HG03060 (cell line): ENCODE results near the gene ECT2L.
"Not testable (repeated sequence)": the region's sequence is repeated elsewhere in the genome, so short reads cannot be mapped to it uniquely, and the experiment has no call there.

Experiments used
- ATAC-seq: cut with Tn5 transposase; IDR thresholded peaks from one replicate; pipeline ENCODE4 v1.9.1; 2021; ENCODE audit warnings: low read depth, moderate number of reproducible peaks; ENCODE audit not compliant: unreplicated experiment

ECT2L gene

DNA sequence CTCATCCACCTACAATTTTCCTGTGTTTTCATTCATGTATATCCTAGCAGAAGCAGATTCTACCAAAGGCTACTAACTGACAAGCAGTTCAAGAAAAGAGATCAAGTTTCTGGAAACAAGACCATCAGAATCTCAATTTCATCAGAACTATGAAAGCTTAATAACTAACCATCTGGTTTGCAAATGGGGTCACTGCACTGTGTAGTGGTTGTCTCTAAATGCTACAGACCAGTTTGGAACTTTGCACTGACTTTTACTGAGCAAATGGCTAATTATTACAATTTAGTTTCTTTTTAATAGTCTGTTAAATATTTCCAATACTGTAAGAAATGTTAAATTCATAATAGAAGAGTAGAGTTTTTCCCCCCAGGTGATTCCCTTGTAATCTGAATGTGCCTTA lies 127.7 kb downstream of the ECT2L start:
- ATAC-seq, result no peak

DNA sequence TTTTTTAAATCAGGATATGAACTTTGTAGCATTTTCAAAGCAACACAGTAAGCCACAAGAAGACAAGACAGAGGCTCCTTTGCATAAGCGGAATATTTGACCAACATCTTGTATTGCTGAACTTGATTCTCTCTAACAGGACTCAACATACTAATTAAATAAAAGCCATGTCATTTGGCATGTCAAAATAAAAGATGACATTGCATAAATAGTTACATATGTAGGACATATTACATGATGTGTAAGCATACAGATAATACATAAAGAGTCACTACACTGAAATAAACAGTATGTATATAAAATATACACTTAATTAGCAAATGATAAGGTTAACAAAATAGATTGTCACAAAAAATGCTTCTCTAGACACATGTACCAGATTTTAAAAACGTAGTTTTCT lies 129.9 kb downstream of the ECT2L start:
- no peak for ATAC-seq

DNA sequence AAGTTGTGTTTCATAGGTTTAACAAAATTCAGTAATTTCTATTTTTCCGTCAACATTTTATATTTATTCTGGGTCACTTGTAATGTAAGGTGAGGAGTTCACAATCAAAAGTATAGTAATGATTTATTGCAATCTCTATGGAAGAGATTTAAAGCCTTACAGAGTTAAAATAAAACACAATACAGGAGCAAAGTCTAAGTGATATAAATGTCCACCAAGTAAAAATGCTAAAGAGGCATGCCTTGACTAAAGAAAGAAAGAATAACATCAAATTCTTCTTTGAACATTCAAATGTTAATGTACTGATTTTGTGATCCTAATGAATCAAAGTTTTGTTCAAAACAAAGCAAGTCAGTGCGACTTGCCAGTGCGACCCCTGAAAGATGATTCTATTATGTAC lies 130.7 kb downstream of the ECT2L start:
- no peak for ATAC-seq

DNA sequence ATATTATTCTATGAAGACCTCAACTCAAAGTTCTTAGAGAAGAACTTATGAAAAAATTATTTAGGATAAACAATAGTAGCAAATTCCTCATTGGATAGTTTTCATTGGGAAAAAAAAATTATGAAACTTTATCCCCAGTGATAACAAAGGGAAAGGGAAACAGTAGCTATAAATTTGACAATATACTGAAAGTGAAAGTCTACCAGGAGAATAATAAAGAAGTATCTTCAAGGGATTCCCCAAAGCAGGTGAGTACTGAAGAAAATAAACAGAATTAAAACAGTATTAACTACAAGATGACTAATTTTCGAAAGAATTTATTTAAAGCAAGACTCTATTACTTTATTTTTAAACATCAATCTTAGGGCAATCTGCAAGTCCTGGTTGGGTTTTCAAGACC lies 135.8 kb downstream of the ECT2L start:
- no peak for ATAC-seq

DNA sequence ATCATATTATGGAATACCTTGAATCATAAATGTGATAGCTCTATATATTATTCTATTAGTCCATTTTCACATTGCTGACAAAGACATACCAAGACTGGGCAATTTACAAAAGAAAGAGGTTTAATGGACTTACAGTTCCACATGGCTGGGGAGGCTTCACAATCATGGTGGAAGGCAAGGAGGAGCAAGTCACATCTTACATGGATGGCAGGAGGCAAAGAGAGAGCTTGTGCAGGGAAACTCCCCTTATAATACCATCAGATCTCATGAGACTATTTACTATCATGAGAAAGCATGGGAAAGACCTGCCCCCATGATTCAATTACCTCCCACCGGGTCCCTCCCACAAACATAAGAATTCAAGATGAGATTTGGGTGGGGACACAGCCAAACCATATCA lies 141.0 kb downstream of the ECT2L start:
- not testable (repeated sequence) for ATAC-seq

DNA sequence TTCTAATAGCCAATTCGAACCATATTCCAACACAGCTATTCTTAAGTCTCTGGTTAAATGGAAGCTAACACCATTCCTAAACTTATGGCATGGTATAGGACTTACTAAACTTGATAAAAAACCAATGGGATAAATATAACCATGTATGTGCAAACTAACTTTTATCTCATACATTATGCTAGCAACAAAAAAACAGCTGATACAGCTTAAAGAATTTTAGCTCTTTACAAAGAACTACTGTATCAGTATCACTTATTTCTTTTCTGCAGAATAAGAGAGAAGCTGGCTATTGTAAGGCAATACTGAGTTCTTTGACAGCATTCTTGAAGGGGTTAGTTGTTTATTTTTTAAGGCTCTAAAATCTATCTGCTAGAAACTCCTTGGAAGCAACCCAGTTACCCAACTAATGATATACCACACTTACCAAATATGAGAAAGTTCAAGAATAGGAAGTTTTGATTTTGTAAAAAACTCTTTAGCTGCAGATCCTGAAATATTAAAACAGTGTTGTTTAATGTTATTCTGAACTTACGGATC lies 147.3 kb downstream of the ECT2L start:
- no peak for ATAC-seq

DNA sequence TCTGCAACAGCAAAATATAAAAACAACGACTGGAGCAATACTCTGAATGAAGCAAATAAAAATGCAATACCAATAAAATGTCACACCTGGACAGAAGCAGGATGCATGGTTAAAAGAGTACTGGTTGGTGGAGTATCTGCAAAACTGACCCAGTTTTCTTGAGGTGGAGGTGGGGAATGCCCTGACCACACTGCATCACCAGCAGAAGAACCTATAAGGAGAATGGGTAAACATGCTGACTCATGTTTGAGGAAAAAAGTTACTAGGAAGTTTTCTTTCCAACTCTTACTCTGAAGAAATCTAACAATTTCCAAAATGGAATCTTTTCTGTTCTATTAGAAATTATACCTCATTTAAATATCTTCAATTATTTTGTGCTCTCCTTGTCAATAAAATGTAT lies 148.5 kb downstream of the ECT2L start:
- ATAC-seq, result no peak

DNA sequence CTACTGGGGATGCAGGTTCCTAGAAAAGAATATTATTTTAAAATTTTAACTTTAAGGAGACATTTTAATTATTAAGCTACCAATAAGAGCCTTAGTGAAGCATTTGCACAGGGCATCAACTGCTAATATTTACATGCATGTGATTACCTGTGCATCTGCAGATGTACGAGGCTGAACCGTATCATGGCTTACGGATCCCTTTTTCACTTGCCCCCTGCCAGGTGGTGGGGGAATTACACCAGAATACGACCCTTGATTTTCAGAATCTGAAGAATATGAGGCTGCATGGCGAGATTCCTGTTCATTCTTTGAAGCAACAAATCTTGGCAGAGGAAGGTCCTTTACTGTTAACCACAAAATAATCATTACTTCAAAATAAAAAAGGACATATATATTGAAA lies 149.5 kb downstream of the ECT2L start:
- ATAC-seq, result no peak

DNA sequence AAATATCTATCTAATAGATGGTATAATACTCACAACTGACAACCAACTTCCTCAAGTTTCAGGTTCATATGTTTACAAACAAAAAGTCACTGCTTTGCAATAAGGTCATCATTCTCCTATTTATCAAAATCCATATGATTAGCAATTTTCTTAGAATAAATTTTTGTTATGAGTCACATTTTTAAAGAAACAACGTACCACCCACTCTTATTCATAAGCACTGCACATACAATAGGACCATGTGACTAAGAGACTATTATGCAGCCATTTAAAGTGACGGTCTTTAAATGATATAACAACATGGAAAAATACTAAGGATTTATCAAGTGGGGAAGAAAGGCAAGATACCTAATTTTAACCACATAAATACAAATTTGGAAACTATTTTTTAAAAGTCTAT lies 152.1 kb downstream of the ECT2L start:
- no peak for ATAC-seq

DNA sequence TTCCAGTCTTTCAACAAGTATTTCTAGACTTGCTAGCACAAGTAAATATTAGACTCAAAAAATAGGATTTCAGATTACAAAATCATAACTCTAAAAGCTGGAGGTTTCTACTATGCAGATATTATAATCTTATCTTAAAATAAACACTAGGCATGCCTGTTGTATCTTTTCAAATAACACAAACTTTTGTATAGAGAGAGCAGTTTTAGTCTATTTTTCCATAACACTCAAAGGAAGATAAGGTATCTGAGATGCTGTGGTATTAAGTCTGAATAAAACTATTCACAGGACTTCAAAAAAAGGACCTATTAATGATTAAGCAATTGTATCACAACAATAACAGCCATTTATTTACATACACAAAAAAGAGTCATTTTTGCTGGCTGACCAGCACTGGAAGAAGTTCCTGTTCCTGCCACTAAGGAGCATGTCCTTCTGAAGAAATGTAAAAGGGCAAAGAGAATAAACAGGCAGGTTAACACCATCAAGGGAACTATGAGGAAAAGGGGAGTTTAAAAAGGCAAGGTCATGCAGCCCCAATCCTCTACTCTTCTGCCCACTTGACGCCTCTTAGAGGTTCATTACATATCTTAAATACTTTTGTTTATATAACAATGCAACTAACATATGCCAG lies 152.8 kb downstream of the ECT2L start:
- no peak for ATAC-seq

DNA sequence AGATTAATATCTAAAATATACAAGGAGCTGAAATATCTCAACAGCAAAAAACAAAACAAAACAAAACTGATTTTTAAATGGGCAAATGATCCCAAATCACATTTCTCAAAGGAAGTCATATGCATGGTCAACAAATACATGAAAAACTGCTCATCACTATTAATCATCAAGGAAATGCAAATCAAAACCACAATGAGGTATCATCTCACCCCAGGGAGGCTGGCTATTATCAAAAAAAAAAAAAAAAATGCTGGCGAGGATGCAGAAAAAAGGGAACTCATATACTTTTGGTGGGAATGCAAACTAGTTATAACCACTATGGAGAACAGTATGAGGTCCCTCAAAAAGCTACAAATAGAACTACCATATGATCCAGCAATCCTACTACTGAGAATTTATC lies 157.6 kb downstream of the ECT2L start:
- ATAC-seq, result no peak
